Astrocyte of the spinal cord (primary cell): ENCODE data around the gene GAS2.

Experiments used
- DNase-seq: peaks from one replicate; pipeline ENCODE4 v3.0.0; 2011; ENCODE audit warnings: low read depth, low spot score
- H3K4me3 ChIP-seq: 2 replicates; pipeline ENCODE4 v1.5.1; 2011; ENCODE audit warnings: low read depth, mild to moderate bottlenecking, low read length, moderate library complexity
- CTCF ChIP-seq: IDR thresholded peaks from 2 replicates; pipeline ENCODE4 v1.5.1; 2012; ENCODE audit warnings: low read depth, mild to moderate bottlenecking, low read length, inconsistent platforms
- in situ Hi-C: cut with HindIII; loops from 2 replicates; pipeline ENCODE4 v1.10.0; 2017; ENCODE audit warnings: low sequenced_read_pairs

Gene GAS2

GRCh38 chr11:22685111-22685510 lies 18.7 kb downstream of the GAS2 start:
- DNase-seq, result no peak
- in situ Hi-C loops, result no loop called here
- no peak overlapping the region for H3K4me3 ChIP-seq
- no peak for TF ChIP-seq CTCF

- no peak for TF ChIP-seq CTCF
- in situ Hi-C loops, result no loop called here
- DNase-seq, result no peak
- no peak overlapping the region for H3K4me3 ChIP-seq
Observed at GRCh38 chr11:22688914-22689313, 22.5 kb downstream of the GAS2 start.

GRCh38 chr11:22690257-22690656 lies 23.8 kb downstream of the GAS2 start:
- H3K4me3 ChIP-seq, result no peak overlapping the region
- no peak for TF ChIP-seq CTCF
- DNase-seq, result no peak
- in situ Hi-C loops, result no loop called here

GRCh38 chr11:22690871-22691270 lies 24.5 kb downstream of the GAS2 start:
- TF ChIP-seq CTCF, result no peak
- in situ Hi-C loops, result no loop called here
- H3K4me3 ChIP-seq, result no peak overlapping the region
- peak; percentile 13 for DNase-seq

GRCh38 chr11:22699388-22699787 lies 33.0 kb downstream of the GAS2 start:
- H3K4me3 ChIP-seq, result no peak overlapping the region
- in situ Hi-C loops, result no loop called here
- no peak for DNase-seq
- no peak for TF ChIP-seq CTCF

- no peak for TF ChIP-seq CTCF
- in situ Hi-C loops, result no loop called here
- H3K4me3 ChIP-seq, result no peak overlapping the region
- DNase-seq, result no peak
Observed at GRCh38 chr11:22702031-22702430, 35.6 kb downstream of the GAS2 start.

- H3K4me3 ChIP-seq, result no peak overlapping the region
- in situ Hi-C loops, result no loop called here
- peak; percentile 86 for DNase-seq
- TF ChIP-seq CTCF, result no peak
Observed at GRCh38 chr11:22703040-22703439, 36.6 kb downstream of the GAS2 start.
